MG63 (cell line): ENCODE data around the gene AKT1. TPM values are rescaled to one million over a fixed set of nuclear protein-coding genes. Genes with fewer than 3 reads are reported as not detected.

ENCODE experiments used
- DNase-seq: peaks from one replicate; pipeline ENCODE4 v3.0.0-alpha.2; 2020
- H3K27me3 ChIP-seq: fragments of 250-450 bp; sonication (Bioruptor Pico); 2 replicates; pipeline ENCODE4 v1.5.1; 2020; ENCODE audit warnings: mild to moderate bottlenecking, moderate library complexity
- H3K36me3 ChIP-seq: fragments of 250-450 bp; sonication (Bioruptor Pico); 2 replicates; pipeline ENCODE4 v1.5.1; 2020; ENCODE audit warnings: mild to moderate bottlenecking, moderate library complexity
- H3K4me3 ChIP-seq: fragments of 250-450 bp; sonication (Bioruptor Pico); 2 replicates; pipeline ENCODE4 v1.5.1; 2020; ENCODE audit warnings: mild to moderate bottlenecking, moderate library complexity
- H3K9me3 ChIP-seq: fragments of 250-450 bp; sonication (Bioruptor Pico); 2 replicates; pipeline ENCODE4 v1.5.1; 2020; ENCODE audit warnings: mild to moderate bottlenecking, moderate library complexity
- total RNA-seq: library from RNA; depleted of rRNA; stranded (reverse); fragments of >200 nt; shearing (Covaris generic); gene quantifications from 2 replicates; pipeline ENCODE4 v1.2.3, GENCODE V29; 2014; ENCODE audit warnings: low replicate concordance

Gene AKT1
- total RNA-seq, 1 experiment from 2014 or later, result 140 TPM

GRCh38 chr14:104783484-104784217 is 11.9 kb downstream of the AKT1 start:
- Histone ChIP-seq H3K27me3 (no peaks in the 10 kb centered on the region), H3K9me3 (no peaks in the 10 kb centered on the region), H3K36me3 (no peaks in the 10 kb centered on the region; the same call in 1 of the 2 replicates), H3K4me3 (no peak overlapping the region)
- no peak for DNase-seq

GRCh38 chr14:104782808-104783139 is 12.8 kb downstream of the AKT1 start:
- H3K4me3 ChIP-seq, result no peak overlapping the region
- H3K9me3 ChIP-seq, result no peaks in the 10 kb centered on the region
- DNase-seq, result no peak
- H3K36me3 ChIP-seq, result no peaks in the 10 kb centered on the region; the same call in 1 of the 2 replicates
- no peaks in the 10 kb centered on the region for H3K27me3 ChIP-seq

- no peak overlapping the region for H3K4me3 ChIP-seq
- no peak for DNase-seq
- no peaks in the 10 kb centered on the region for H3K27me3 ChIP-seq
- H3K9me3 ChIP-seq, result no peaks in the 10 kb centered on the region
- no peaks in the 10 kb centered on the region for H3K36me3 ChIP-seq
Measured at GRCh38 chr14:104782086-104782807, 13.3 kb downstream of the AKT1 start.

- Histone ChIP-seq H3K36me3 (no peaks in the 10 kb centered on the region; the same call in 1 of the 2 replicates), H3K27me3 (no peaks in the 10 kb centered on the region), H3K4me3 (no peak overlapping the region), H3K9me3 (no peaks in the 10 kb centered on the region)
- no peak for DNase-seq
Measured at GRCh38 chr14:104781271-104782077, 14.1 kb downstream of the AKT1 start.

- Histone ChIP-seq H3K36me3 (no peaks in the 10 kb centered on the region; the same call in 1 of the 2 replicates), H3K9me3 (no peaks in the 10 kb centered on the region), H3K27me3 (no peaks in the 10 kb centered on the region), H3K4me3 (no peak overlapping the region)
- no peak for DNase-seq
Measured at GRCh38 chr14:104780513-104781030, 15.0 kb downstream of the AKT1 start.

- Histone ChIP-seq H3K4me3 (no peak overlapping the region), H3K9me3 (no peaks in the 10 kb centered on the region), H3K27me3 (no peaks in the 10 kb centered on the region), H3K36me3 (no peaks in the 10 kb centered on the region; the same call in none of the 2 replicates)
- no peak for DNase-seq
Measured at GRCh38 chr14:104779776-104780512, 15.6 kb downstream of the AKT1 start.

GRCh38 chr14:104778694-104779331 is 16.7 kb downstream of the AKT1 start:
- no peaks in the 10 kb centered on the region for H3K9me3 ChIP-seq
- no peaks in the 10 kb centered on the region for H3K27me3 ChIP-seq
- H3K36me3 ChIP-seq, result no peaks in the 10 kb centered on the region; the same call in none of the 2 replicates
- no peak for DNase-seq
- H3K4me3 ChIP-seq, result no peak overlapping the region

- Histone ChIP-seq H3K4me3 (no peak overlapping the region), H3K36me3 (peaks cover 4% of the 10 kb centered on the region), H3K9me3 (no peaks in the 10 kb centered on the region), H3K27me3 (no peaks in the 10 kb centered on the region)
- DNase-seq, result no peak
Measured at GRCh38 chr14:104777808-104778249, 17.7 kb downstream of the AKT1 start.

- H3K9me3 ChIP-seq, result no peaks in the 10 kb centered on the region
- no peaks in the 10 kb centered on the region for H3K27me3 ChIP-seq
- H3K36me3 ChIP-seq, result peaks cover 8% of the 10 kb centered on the region
- H3K4me3 ChIP-seq, result no peak overlapping the region
- DNase-seq, result no peak
Measured at GRCh38 chr14:104776961-104777807, 18.4 kb downstream of the AKT1 start.

- DNase-seq, result no peak
- H3K36me3 ChIP-seq, result peaks cover 13% of the 10 kb centered on the region
- no peaks in the 10 kb centered on the region for H3K27me3 ChIP-seq
- no peak overlapping the region for H3K4me3 ChIP-seq
- H3K9me3 ChIP-seq, result no peaks in the 10 kb centered on the region
Measured at GRCh38 chr14:104776481-104776880, 19.1 kb downstream of the AKT1 start.

GRCh38 chr14:104775073-104775489 is 20.5 kb downstream of the AKT1 start:
- Histone ChIP-seq H3K9me3 (no peaks in the 10 kb centered on the region; the same call in 1 of the 2 replicates), H3K27me3 (no peaks in the 10 kb centered on the region), H3K36me3 (peaks cover 21% of the 10 kb centered on the region), H3K4me3 (no peak overlapping the region)
- DNase-seq, result no peak

GRCh38 chr14:104774453-104775072 is 21.0 kb downstream of the AKT1 start:
- peaks cover 21% of the 10 kb centered on the region for H3K36me3 ChIP-seq
- no peaks in the 10 kb centered on the region for H3K27me3 ChIP-seq
- DNase-seq, result no peak
- H3K9me3 ChIP-seq, result no peaks in the 10 kb centered on the region; the same call in 1 of the 2 replicates
- no peak overlapping the region for H3K4me3 ChIP-seq

GRCh38 chr14:104773505-104774452 is 21.8 kb downstream of the AKT1 start:
- DNase-seq, result no peak
- Histone ChIP-seq H3K36me3 (peaks cover 21% of the 10 kb centered on the region), H3K4me3 (no peak overlapping the region), H3K9me3 (no peaks in the 10 kb centered on the region; the same call in 1 of the 2 replicates), H3K27me3 (no peaks in the 10 kb centered on the region)
